ENCODE data around the gene SERPINA7. TPM values are rescaled to one million over a fixed set of nuclear protein-coding genes. Genes with fewer than 3 reads are reported as not detected.

The SERPINA7 gene
- polyA plus RNA-seq, 3 donors = not detected

DNA sequence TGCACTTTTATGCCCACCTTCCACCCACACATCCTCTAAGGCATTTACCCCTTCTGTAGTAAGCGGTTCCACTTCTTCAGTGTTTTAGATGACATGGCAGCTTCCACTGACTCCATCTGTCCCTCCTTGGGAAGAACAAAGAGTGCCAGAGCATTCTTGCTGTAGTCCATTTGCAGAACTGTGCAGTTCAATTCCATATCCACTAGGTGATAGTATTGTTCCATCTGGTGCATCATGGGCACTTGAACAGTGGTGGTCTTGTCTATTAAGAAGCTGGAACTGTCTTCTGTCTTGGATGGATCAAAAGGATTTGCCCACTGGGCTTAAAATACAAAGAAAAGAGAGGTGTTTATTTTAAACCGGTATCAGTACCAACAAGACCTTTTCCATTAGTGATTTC is 3.5 kb downstream of the SERPINA7 start:
- Mint-ChIP-seq H3K9me3 (no peaks in the 10 kb centered on the region), H3K27me3 (ENCODE audit: low read depth in 3 of 3) (no peaks in the 10 kb centered on the region), H3K27ac (no peak overlapping the region), H3K36me3 (no peaks in the 10 kb centered on the region), H3K4me1 (no peaks in the 10 kb centered on the region), H3K4me3 (no peak overlapping the region)
- H2AFZ ChIP-seq (ENCODE audit: insufficient read depth, low read depth, low read length, poor library complexity, severe bottlenecking) = no peak overlapping the region
- no CpG with 5 or more reads among the region's 2 CpGs for WGBS (ENCODE audit: insufficient coverage)
- no peaks in the 10 kb centered on the region for H3K36me3 ChIP-seq (replicated peaks in 1 of 2; ENCODE audit: control insufficient read depth in 1 of 2, insufficient read depth in 2 of 2, low read length in 2 of 2)
- intact Hi-C loops (cut with micrococcal nuclease) = no loop called here
- no peak overlapping the region for H3K4me3 ChIP-seq (replicated peaks in 1 of 3; ENCODE audit: low read depth in 2 of 3, low read length in 3 of 3)
- no peaks in the 10 kb centered on the region for H3K79me2 ChIP-seq (ENCODE audit: insufficient read depth, low read length)
- H3K4me1 ChIP-seq (ENCODE audit: control insufficient read depth in 1 of 2, insufficient read depth in 2 of 2, low read length in 2 of 2) = no peaks in the 10 kb centered on the region
- no peak for TF ChIP-seq CTCF (IDR thresholded peaks at IDR 0.05)
- H4K20me1 ChIP-seq (ENCODE audit: insufficient read depth, low read length) = no peaks in the 10 kb centered on the region
- H3K9ac ChIP-seq (ENCODE audit: insufficient read depth, low read length, poor library complexity, severe bottlenecking) = no peak overlapping the region
- no peak overlapping the region for H3K4me2 ChIP-seq (replicated peaks; ENCODE audit: extremely low read depth, low read length, poor library complexity, severe bottlenecking)
- no peak for DNase-seq
- no peaks in the 10 kb centered on the region for H3K9me3 ChIP-seq (replicated peaks in 1 of 2; ENCODE audit: control insufficient read depth in 1 of 2, insufficient read depth in 1 of 2, low read length in 2 of 2)
- no peak overlapping the region for H3K27ac ChIP-seq (ENCODE audit: low read depth in 1 of 2, low read length in 2 of 2)
- H3K27me3 ChIP-seq (ENCODE audit: control insufficient read depth in 2 of 2, insufficient read depth in 2 of 2, low read length in 2 of 2) = no peaks in the 10 kb centered on the region

DNA sequence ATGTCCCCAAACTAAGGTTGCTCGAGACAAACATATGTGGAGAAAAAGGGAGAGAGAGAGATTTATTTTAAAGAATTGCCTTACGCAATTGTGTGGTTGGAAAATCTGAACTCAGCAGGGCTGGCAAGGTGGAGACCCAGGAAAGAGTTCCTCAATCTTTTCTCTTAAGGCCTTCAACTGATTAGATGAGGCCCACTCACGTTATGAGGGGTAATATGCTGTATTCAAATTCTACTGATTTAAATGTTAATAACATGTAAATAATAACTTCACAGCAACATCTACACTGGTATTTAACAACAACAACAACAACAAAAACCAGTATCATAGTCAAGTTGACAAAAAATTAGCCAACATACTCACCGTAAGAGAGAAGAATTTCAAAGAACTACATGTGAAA is 14.6 kb downstream of the SERPINA7 start:
- Histone ChIP-seq H3K27ac (ENCODE audit: low read depth in 1 of 2, low read length in 2 of 2) (no peak overlapping the region), H3K79me2 (ENCODE audit: insufficient read depth, low read length) (no peaks in the 10 kb centered on the region), H3K27me3 (ENCODE audit: control insufficient read depth in 2 of 2, insufficient read depth in 2 of 2, low read length in 2 of 2) (no peaks in the 10 kb centered on the region), H3K4me3 (replicated peaks in 1 of 3; ENCODE audit: low read depth in 2 of 3, low read length in 3 of 3) (no peak overlapping the region), H3K9ac (ENCODE audit: insufficient read depth, low read length, poor library complexity, severe bottlenecking) (no peak overlapping the region), H3K4me2 (replicated peaks; ENCODE audit: extremely low read depth, low read length, poor library complexity, severe bottlenecking) (no peak overlapping the region), H3K9me3 (replicated peaks in 1 of 2; ENCODE audit: control insufficient read depth in 1 of 2, insufficient read depth in 1 of 2, low read length in 2 of 2) (no peaks in the 10 kb centered on the region), H4K20me1 (ENCODE audit: insufficient read depth, low read length) (no peaks in the 10 kb centered on the region), H3K4me1 (ENCODE audit: control insufficient read depth in 1 of 2, insufficient read depth in 2 of 2, low read length in 2 of 2) (no peaks in the 10 kb centered on the region), H2AFZ (ENCODE audit: insufficient read depth, low read depth, low read length, poor library complexity, severe bottlenecking) (no peak overlapping the region), H3K36me3 (replicated peaks in 1 of 2; ENCODE audit: control insufficient read depth in 1 of 2, insufficient read depth in 2 of 2, low read length in 2 of 2) (no peaks in the 10 kb centered on the region)
- intact Hi-C loops (cut with micrococcal nuclease) = no loop called here
- Mint-ChIP-seq H3K27me3 (ENCODE audit: low read depth in 3 of 3) (peaks cover 0 to 2% (median 0%) of the 10 kb centered on the region in 3 donors), H3K4me3 (no peak overlapping the region), H3K4me1 (no peaks in the 10 kb centered on the region), H3K36me3 (no peaks in the 10 kb centered on the region), H3K27ac (no peak overlapping the region), H3K9me3 (no peaks in the 10 kb centered on the region)
- DNase-seq = no peak
- WGBS (ENCODE audit: insufficient coverage) = no CpG with 5 or more reads among the region's 4 CpGs
- TF ChIP-seq CTCF (IDR thresholded peaks at IDR 0.05) = no peak

Measured in CD14-positive monocyte (primary cell).